MM.1S (cell line): ENCODE results near the gene APBA1.

Experiments
- DNase-seq: peaks from one replicate; pipeline ENCODE4 v3.0.0-alpha.2; 2015
- H2AFZ ChIP-seq: fragments of 300-600 bp; sonication (generic); 2 replicates; pipeline ENCODE4 v1.6.0; 2016; ENCODE audit warnings: antibody characterized with exemption, low read length
- H3F3A ChIP-seq: fragments of 300-600 bp; sonication (generic); 2 replicates; pipeline ENCODE4 v1.6.1; 2016; ENCODE audit warnings: mild to moderate bottlenecking, antibody characterized with exemption, low read length, moderate library complexity, mixed read lengths; ENCODE audit not compliant: insufficient read depth
- H3K27ac ChIP-seq: fragments of 300-600 bp; sonication (generic); 2 replicates; pipeline ENCODE4 v1.5.1; 2016; ENCODE audit warnings: mild to moderate bottlenecking, low read length
- H3K27me3 ChIP-seq: fragments of 300-600 bp; sonication (generic); replicated peaks from 2 replicates; pipeline ENCODE4 v1.6.0; 2016; ENCODE audit warnings: low read length; ENCODE audit not compliant: insufficient read depth
- H3K36me3 ChIP-seq: fragments of 300-600 bp; sonication (generic); replicated peaks from 2 replicates; pipeline ENCODE4 v1.6.1; 2016; ENCODE audit warnings: mild to moderate bottlenecking, low read length, mixed read lengths; ENCODE audit not compliant: insufficient read depth
- H3K4me1 ChIP-seq: fragments of 300-600 bp; sonication (generic); 2 replicates; pipeline ENCODE4 v1.6.1; 2016; ENCODE audit warnings: low read length, mixed read lengths
- H3K4me2 ChIP-seq: fragments of 300-600 bp; sonication (generic); 2 replicates; pipeline ENCODE4 v1.6.0; 2016; ENCODE audit warnings: low read depth, low read length
- H3K4me3 ChIP-seq: fragments of 300-600 bp; sonication (generic); 2 replicates; pipeline ENCODE4 v1.5.1; 2016; ENCODE audit warnings: low read length, mixed read lengths
- H3K79me2 ChIP-seq: fragments of 300-600 bp; sonication (generic); 2 replicates; pipeline ENCODE4 v1.6.1; 2016; ENCODE audit warnings: mixed run types, low read length, mixed read lengths
- H3K9ac ChIP-seq: fragments of 300-600 bp; sonication (generic); 2 replicates; pipeline ENCODE4 v1.6.1; 2016; ENCODE audit warnings: low read length, mixed read lengths
- H3K9me2 ChIP-seq: fragments of 300-600 bp; sonication (generic); replicated peaks from 2 replicates; pipeline ENCODE4 v1.6.1; 2016; ENCODE audit warnings: mild to moderate bottlenecking, low read length, mixed read lengths; ENCODE audit not compliant: insufficient read depth
- H3K9me3 ChIP-seq: fragments of 300-600 bp; sonication (generic); replicated peaks from 2 replicates; pipeline ENCODE4 v1.6.1; 2016; ENCODE audit warnings: mild to moderate bottlenecking, low read length, mixed read lengths; ENCODE audit not compliant: insufficient read depth
- H4K20me1 ChIP-seq: fragments of 300-600 bp; sonication (generic); 2 replicates; pipeline ENCODE4 v1.6.1; 2016; ENCODE audit warnings: mild to moderate bottlenecking, low read length, moderate library complexity, mixed read lengths; ENCODE audit not compliant: insufficient read depth
- CTCF ChIP-seq: fragments of 300-600 bp; sonication (generic); IDR thresholded peaks from 2 replicates; pipeline ENCODE4 v1.5.1; 2016; ENCODE audit warnings: antibody characterized with exemption, low read length, mixed read lengths
- EZH2 ChIP-seq: fragments of 300-600 bp; sonication (generic); optimal IDR thresholded peaks from 2 replicates; pipeline ENCODE3; 2017; ENCODE audit warnings: low read depth, mild to moderate bottlenecking, antibody characterized with exemption, low read length, mixed read lengths
- EZH2phosphoT487 ChIP-seq: fragments of 300-600 bp; sonication (generic); IDR thresholded peaks from 2 replicates; pipeline ENCODE4 v1.6.1; 2018; ENCODE audit warnings: antibody characterized with exemption, low read length

APBA1 gene

GRCh38 chr9:69564557-69564956 lies 107.6 kb downstream of the APBA1 start:
- DNase-seq = no peak
- TF ChIP-seq EZH2 = no peak
- TF ChIP-seq CTCF = no peak
- TF ChIP-seq EZH2phosphoT487 = no peak
- H3F3A ChIP-seq = no peaks in the 10 kb centered on the region

GRCh38 chr9:69559126-69559525 lies 113.0 kb downstream of the APBA1 start:
- Histone ChIP-seq H3K4me1 (peaks cover 6% of the 10 kb centered on the region; the same call in 1 of the 2 replicates), H2AFZ (no peak overlapping the region), H3K9me2 (no peaks in the 10 kb centered on the region), H4K20me1 (no peaks in the 10 kb centered on the region), H3K36me3 (no peaks in the 10 kb centered on the region), H3K4me2 (no peak overlapping the region), H3K9ac (no peak overlapping the region), H3K27ac (no peak overlapping the region), H3K79me2 (no peaks in the 10 kb centered on the region), H3K9me3 (no peaks in the 10 kb centered on the region), H3K27me3 (no peaks in the 10 kb centered on the region), H3F3A (no peaks in the 10 kb centered on the region), H3K4me3 (no peak overlapping the region)
- DNase-seq = no peak
- no peak for TF ChIP-seq EZH2phosphoT487
- no peak for TF ChIP-seq CTCF
- no peak for TF ChIP-seq EZH2

More at GRCh38 chr9:69564557-69564956, 107.6 kb downstream of the APBA1 start:
- H3K9ac ChIP-seq = no peak overlapping the region
- no peaks in the 10 kb centered on the region for H3K27me3 ChIP-seq
- no peaks in the 10 kb centered on the region for H3K79me2 ChIP-seq
- no peaks in the 10 kb centered on the region for H3K36me3 ChIP-seq
- H3K27ac ChIP-seq = no peak overlapping the region
- no peaks in the 10 kb centered on the region for H4K20me1 ChIP-seq
- no peaks in the 10 kb centered on the region for H3K9me2 ChIP-seq
- no peak overlapping the region for H2AFZ ChIP-seq
- no peaks in the 10 kb centered on the region for H3K9me3 ChIP-seq
- peaks cover 9% of the 10 kb centered on the region; the same call in 1 of the 2 replicates for H3K4me1 ChIP-seq
- no peak overlapping the region for H3K4me2 ChIP-seq
- H3K4me3 ChIP-seq = no peak overlapping the region

- Histone ChIP-seq H2AFZ (no peak overlapping the region), H3K9ac (no peak overlapping the region), H3K9me3 (no peaks in the 10 kb centered on the region), H4K20me1 (no peaks in the 10 kb centered on the region), H3K79me2 (no peaks in the 10 kb centered on the region), H3K4me1 (peaks cover 6% of the 10 kb centered on the region; the same call in 1 of the 2 replicates), H3K36me3 (no peaks in the 10 kb centered on the region), H3F3A (no peaks in the 10 kb centered on the region), H3K4me3 (no peak overlapping the region), H3K9me2 (no peaks in the 10 kb centered on the region), H3K27ac (no peak overlapping the region), H3K27me3 (no peaks in the 10 kb centered on the region), H3K4me2 (no peak overlapping the region)
- TF ChIP-seq EZH2 (no peak), CTCF (no peak), EZH2phosphoT487 (no peak)
- DNase-seq = no peak
Observed at GRCh38 chr9:69556707-69557106, 115.5 kb downstream of the APBA1 start.
